K562 (cell line): ENCODE measurements around the gene USP16. TPM values are rescaled to one million over a fixed set of nuclear protein-coding genes. Genes with fewer than 3 reads are reported as not detected.

Experiments
- AFF4 ChIP-seq: sonication (generic); formaldehyde crosslinking; IDR thresholded peaks from 2 replicates; pipeline ENCODE4 v1.8.0; 2023; ENCODE audit warnings: mild to moderate bottlenecking, missing genetic modification reagents
- KHSRP ChIP-seq: fragments of 450-650 bp; IDR thresholded peaks from 2 replicates; pipeline ENCODE4 v1.6.1; 2017
- KLF13 ChIP-seq: fragments of 450-650 bp; IDR thresholded peaks from 2 replicates; pipeline ENCODE4 v1.6.1; 2016; ENCODE audit warnings: missing genetic modification characterization, low read depth, mild to moderate bottlenecking, missing compliant biosample characterization, moderate library complexity, borderline replicate concordance
- MAFF ChIP-seq: IDR thresholded peaks from 2 replicates; pipeline ENCODE4 v1.6.1; 2012; ENCODE audit warnings: low read length, improper control_type of control experiment
- MNT ChIP-seq, 2 experiments: fragments of 450-650 bp; conservative IDR thresholded peaks; 2 replicates each; pipeline ENCODE4 v1.6.1; 2017; ENCODE audit warnings: mild to moderate bottlenecking in 2 of 2, moderate library complexity in 2 of 2
- MXD1 ChIP-seq: fragments of 250-450 bp; sonication (Bioruptor Pico); IDR thresholded peaks from 2 replicates; pipeline ENCODE4 v1.8.0; 2021; ENCODE audit warnings: borderline replicate concordance, mild to moderate bottlenecking, moderate library complexity; ENCODE audit not compliant: poor library complexity, severe bottlenecking
- PBX2 ChIP-seq, 2 experiments: IDR thresholded peaks in 1 of 2; conservative IDR thresholded peaks in 1 of 2; 2 replicates each; pipeline ENCODE4 v1.6.1; 2016; ENCODE audit warnings: low read depth in 2 of 2, mild to moderate bottlenecking in 1 of 2, missing compliant biosample characterization in 1 of 2, missing genetic modification characterization in 1 of 2, moderate library complexity in 1 of 2
- SIN3B ChIP-seq: fragments of 450-650 bp; IDR thresholded peaks from 2 replicates; pipeline ENCODE4 v1.6.1; 2017; ENCODE audit warnings: low read depth, mild to moderate bottlenecking, moderate library complexity
- SPI1 ChIP-seq: IDR thresholded peaks from 2 replicates; pipeline ENCODE4 v1.6.1; 2011; ENCODE audit warnings: low read depth, low read length, control low read depth, borderline replicate concordance
- TAF1 ChIP-seq: IDR thresholded peaks from 2 replicates; pipeline ENCODE4 v1.6.1; 2011; ENCODE audit warnings: mild to moderate bottlenecking, low read length, moderate library complexity; ENCODE audit not compliant: insufficient read depth, control insufficient read depth, severe bottlenecking; ENCODE audit errors: extremely low read depth
- ZBTB43 ChIP-seq: sonication (generic); formaldehyde crosslinking; IDR thresholded peaks from 2 replicates; pipeline ENCODE4 v1.8.0; 2023; ENCODE audit warnings: mild to moderate bottlenecking, missing genetic modification reagents
- ZBTB8A ChIP-seq: fragments of 450-650 bp; IDR thresholded peaks from 2 replicates; pipeline ENCODE4 v1.6.1; 2018; ENCODE audit warnings: mild to moderate bottlenecking, moderate library complexity; ENCODE audit not compliant: partially characterized antibody
- ZNF184 ChIP-seq: sonication (generic); formaldehyde crosslinking; IDR thresholded peaks from 2 replicates; pipeline ENCODE4 v1.5.0; 2020; ENCODE audit warnings: missing genetic modification reagents
- ZNF277 ChIP-seq: fragments of 250-450 bp; sonication (Bioruptor Pico); IDR thresholded peaks from 2 replicates; pipeline ENCODE4 v1.8.0; 2022; ENCODE audit warnings: inconsistent platforms, mild to moderate bottlenecking, moderate library complexity, borderline replicate concordance
- polyA plus RNA-seq, 8 experiments: library from polyadenylated mRNA; depleted of rRNA in 4 of 8; stranded (reverse) in 5 of 8; unstranded in 3 of 8; fragments of >200 nt; fragmentation: Nextera tagmentation in 2 of 8; fragmentation: Illumina TruSeq in 1 of 8; extraction: Ambion mirVana in 2 of 8; extraction: Trizol in 1 of 8; gene quantifications; 2 replicates each; pipeline versions ENCODE4 v1.2.1 to v1.2.3, GENCODE V29; 2011 to 2014; ENCODE audit warnings: inconsistent platforms in 1 of 8, missing spikeins in 1 of 8
- total RNA-seq, 7 experiments: library from RNA; depleted of rRNA in 6 of 7; stranded (reverse); fragments of >200 nt in 6 of 7; fragmentation: Illumina TruSeq in 2 of 7; extraction: Trizol in 2 of 7; gene quantifications; 2 replicates each; pipeline versions ENCODE4 v1.2.1 to v1.2.3, GENCODE V29; 2011 to 2021; ENCODE audit warnings: low replicate concordance in 1 of 7

The USP16 gene
- total and polyA plus RNA-seq, 9 of the 15 experiments (the other 6 are each of a cell fraction or from before 2014, with no cell fraction given): 38.4 to 90.9 (median 62.8) TPM

GRCh38 chr21:29002442-29003144 is 21.9 kb upstream of the USP16 start (continued):
- TF ChIP-seq ZNF184 (CRISPR knock-in tag): no peak
- TF ChIP-seq ZBTB43 (CRISPR knock-in tag): no peak
- TF ChIP-seq ZNF277 (CRISPR knock-in tag): no peak
- no peak for TF ChIP-seq ZBTB8A
- TF ChIP-seq PBX2 (CRISPR knock-in tag; IDR thresholded peaks at IDR 0.05; ENCODE audit: low read depth): no peak
- TF ChIP-seq PBX2 (tag; conservative IDR thresholded peaks at IDR 0.05; ENCODE audit: low read depth): no peak; the same call in 1 of the 2 replicates
- peak; percentile 98 for TF ChIP-seq TAF1
- TF ChIP-seq MAFF: no peak
- no peak for TF ChIP-seq KHSRP
- no peak; the same call in 1 of the 2 replicates for TF ChIP-seq AFF4 (CRISPR knock-in tag)
- TF ChIP-seq SIN3B: peak; percentile 52; the same call in 1 of the 2 replicates
- peak; percentile 60; the same call in 1 of the 2 replicates for TF ChIP-seq KLF13 (tag)
- TF ChIP-seq SPI1: no peak
- peak; percentile 55 for TF ChIP-seq MXD1 (CRISPR knock-in tag)
- peak; percentile 90 to 95 for TF ChIP-seq MNT (conservative IDR thresholded peaks at IDR 0.05)
